ENCODE results near the gene INSRR.

The INSRR gene

GRCh38 chr1:156809281-156809680 lies 49.6 kb downstream of the INSRR start:
- no peak for FAIRE-seq
- no peak for DNase-seq (ENCODE audit: insufficient read length, low spot score)

- DNase-seq (ENCODE audit: insufficient read length, low spot score) (no peak), FAIRE-seq (no peak)
Measured at GRCh38 chr1:156808186-156809030, 50.5 kb downstream of the INSRR start.

GRCh38 chr1:156807627-156808026 lies 51.3 kb downstream of the INSRR start:
- FAIRE-seq, result no peak

GRCh38 chr1:156806512-156807440 lies 52.1 kb downstream of the INSRR start:
- DNase-seq (ENCODE audit: insufficient read length, low spot score) (no peak), FAIRE-seq (no peak)

More at GRCh38 chr1:156807627-156808026, 51.3 kb downstream of the INSRR start:
- no peak for DNase-seq (ENCODE audit: insufficient read length, low spot score)

GRCh38 chr1:156805766-156806511 lies 53.0 kb downstream of the INSRR start:
- DNase-seq (ENCODE audit: insufficient read length, low spot score), result peak; percentile 36
- no peak for FAIRE-seq

- no peak for FAIRE-seq
- DNase-seq (ENCODE audit: insufficient read length, low spot score), result no peak
Measured at GRCh38 chr1:156804572-156805243, 54.2 kb downstream of the INSRR start.

- FAIRE-seq (no peak), DNase-seq (ENCODE audit: insufficient read length, low spot score) (no peak)
Measured at GRCh38 chr1:156804026-156804425, 54.9 kb downstream of the INSRR start.

- FAIRE-seq, result no peak
- DNase-seq (ENCODE audit: insufficient read length, low spot score), result no peak
Measured at GRCh38 chr1:156803086-156803851, 55.6 kb downstream of the INSRR start.

GRCh38 chr1:156802421-156802935 lies 56.4 kb downstream of the INSRR start:
- no peak for DNase-seq (ENCODE audit: insufficient read length, low spot score)
- FAIRE-seq, result no peak

GRCh38 chr1:156801409-156802121 lies 57.4 kb downstream of the INSRR start:
- FAIRE-seq, result no peak
- no peak for DNase-seq (ENCODE audit: insufficient read length, low spot score)

GRCh38 chr1:156797212-156797871 lies 61.6 kb downstream of the INSRR start:
- peak; percentile 39 for DNase-seq (ENCODE audit: insufficient read length, low spot score)
- no peak for FAIRE-seq

- no peak for FAIRE-seq
- DNase-seq (ENCODE audit: insufficient read length, low spot score), result no peak
Measured at GRCh38 chr1:156796340-156797097, 62.4 kb downstream of the INSRR start.

GRCh38 chr1:156795787-156796186 lies 63.1 kb downstream of the INSRR start:
- no peak for DNase-seq (ENCODE audit: insufficient read length, low spot score)
- no peak for FAIRE-seq

GRCh38 chr1:156795374-156795733 lies 63.6 kb downstream of the INSRR start:
- no peak for FAIRE-seq
- no peak for DNase-seq (ENCODE audit: insufficient read length, low spot score)

GRCh38 chr1:156794506-156795373 lies 64.2 kb downstream of the INSRR start:
- DNase-seq (ENCODE audit: insufficient read length, low spot score) (no peak), FAIRE-seq (no peak)
